Ovary (tissue), 3 donors: ENCODE measurements around the gene ESPN.

Source experiments
- EP300 ChIP-seq: sonication (generic); formaldehyde crosslinking; IDR thresholded peaks from one replicate; pipeline ENCODE4 v1.6.1; 2017; ENCODE audit warnings: antibody characterized with exemption
- POLR2A ChIP-seq: fragments of 450-650 bp; IDR thresholded peaks from one replicate; pipeline ENCODE4 v1.6.1; 2017; ENCODE audit warnings: antibody characterized with exemption, mild to moderate bottlenecking, moderate library complexity
- TF ChIP-seq, protein P1 (sequence below), 3 donors: fragments of 450-650 bp in 2 of 3; fragments of 200-600 bp in 1 of 3; IDR thresholded peaks; one replicate each; pipeline versions ENCODE4 v1.5.1 to v1.8.0; 2016 to 2022; ENCODE audit warnings: antibody characterized with exemption in 3 of 3, mild to moderate bottlenecking in 1 of 3
- donor health status: DM: no; HTN: no; CAD: no.

DNA sequence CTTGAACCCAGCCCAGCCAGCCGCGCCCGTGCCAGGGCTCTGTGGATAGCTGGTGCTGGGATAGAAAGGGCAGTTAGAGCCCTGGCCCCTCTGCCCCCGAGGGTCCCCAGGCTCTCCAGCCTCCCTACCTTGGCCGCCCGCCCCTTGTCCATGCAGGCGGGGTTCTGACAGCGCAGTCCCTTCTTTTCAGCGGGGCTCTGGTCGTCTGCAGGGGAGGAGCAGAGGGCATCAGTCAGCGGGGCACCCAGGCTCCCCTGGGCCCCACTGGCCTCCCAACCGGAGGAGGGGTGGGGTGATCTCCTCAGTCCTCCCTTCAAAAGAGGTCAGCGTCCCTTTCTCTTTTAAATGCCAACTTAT lies 71.8 kb downstream of the ESPN start:
- TF ChIP-seq POLR2A = no peak
- TF ChIP-seq, protein P1, sequence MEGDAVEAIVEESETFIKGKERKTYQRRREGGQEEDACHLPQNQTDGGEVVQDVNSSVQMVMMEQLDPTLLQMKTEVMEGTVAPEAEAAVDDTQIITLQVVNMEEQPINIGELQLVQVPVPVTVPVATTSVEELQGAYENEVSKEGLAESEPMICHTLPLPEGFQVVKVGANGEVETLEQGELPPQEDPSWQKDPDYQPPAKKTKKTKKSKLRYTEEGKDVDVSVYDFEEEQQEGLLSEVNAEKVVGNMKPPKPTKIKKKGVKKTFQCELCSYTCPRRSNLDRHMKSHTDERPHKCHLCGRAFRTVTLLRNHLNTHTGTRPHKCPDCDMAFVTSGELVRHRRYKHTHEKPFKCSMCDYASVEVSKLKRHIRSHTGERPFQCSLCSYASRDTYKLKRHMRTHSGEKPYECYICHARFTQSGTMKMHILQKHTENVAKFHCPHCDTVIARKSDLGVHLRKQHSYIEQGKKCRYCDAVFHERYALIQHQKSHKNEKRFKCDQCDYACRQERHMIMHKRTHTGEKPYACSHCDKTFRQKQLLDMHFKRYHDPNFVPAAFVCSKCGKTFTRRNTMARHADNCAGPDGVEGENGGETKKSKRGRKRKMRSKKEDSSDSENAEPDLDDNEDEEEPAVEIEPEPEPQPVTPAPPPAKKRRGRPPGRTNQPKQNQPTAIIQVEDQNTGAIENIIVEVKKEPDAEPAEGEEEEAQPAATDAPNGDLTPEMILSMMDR (IDR thresholded peaks at IDR 0.05) = no peak
- TF ChIP-seq EP300 = no peak
